Left ventricle myocardium superior (tissue), 1 donor: ENCODE results near the gene SCAMP4. TPM values are rescaled to one million over a fixed set of nuclear protein-coding genes. Genes with fewer than 3 reads are reported as not detected.

Source experiments
- ATAC-seq: fragments of 200-7000 bp; cut with Tn5 transposase; one replicate; pipeline ENCODE4 v1.9.1; 2020; ENCODE audit warnings: mild to moderate bottlenecking, moderate library complexity
- DNase-seq: peaks from one replicate; pipeline ENCODE4 v3.0.0-alpha.2; 2020
- intact Hi-C: fragments of 100-400 bp; cut with micrococcal nuclease; formaldehyde crosslinking; loops from one replicate; pipeline ENCODE4 v1.11.0; 2022
- total RNA-seq: library from RNA; stranded (reverse); fragmentation: NEBNext Ultra II Directional; extraction: Animal tissue kit (Norgen Biotek cat#: 25700); gene quantifications from one replicate; pipeline ENCODE4 v1.2.1, GENCODE V29; 2021
- donor health status: DM: no; HTN: yes; CAD: no; lungs with severe emphysema.

Gene SCAMP4
- total RNA-seq, 1 donor from 2014 or later = 16.4 TPM

- intact Hi-C loops = no loop called here
- no peak for ATAC-seq
- no peak for DNase-seq
Observed at GRCh38 chr19:1969176-1970002, 64.2 kb downstream of the SCAMP4 start.

- ATAC-seq (no peak), DNase-seq (no peak)
- intact Hi-C loops = no loop called here
Observed at GRCh38 chr19:1970003-1970805, 65.0 kb downstream of the SCAMP4 start.

GRCh38 chr19:1970806-1971502 is 65.8 kb downstream of the SCAMP4 start:
- intact Hi-C loops = no loop called here
- no peak for DNase-seq
- ATAC-seq = no peak

- ATAC-seq (no peak), DNase-seq (no peak)
- intact Hi-C loops = no loop called here
Observed at GRCh38 chr19:1974381-1975161, 69.4 kb downstream of the SCAMP4 start.

- intact Hi-C loops = no loop called here
- no peak for DNase-seq
- no peak for ATAC-seq
Observed at GRCh38 chr19:1975162-1975480, 69.9 kb downstream of the SCAMP4 start.

Other genes with a start within 250 kb of the SCAMP4 start
- not detected for gene ONECUT3, start 151.9 kb upstream of the SCAMP4 start, total RNA-seq
- 0.89 TPM for gene ATP8B3, start 93.1 kb upstream of the SCAMP4 start, total RNA-seq
- 16.0 TPM for gene REXO1, start 56.9 kb upstream of the SCAMP4 start, total RNA-seq
- gene KLF16, start 41.8 kb upstream of the SCAMP4 start, total RNA-seq = 9.8 TPM
- 64.4 TPM for gene ABHD17A, start 19.9 kb upstream of the SCAMP4 start, total RNA-seq
- 2.0 TPM for gene ADAT3, start within 50 bp of the SCAMP4 start, total RNA-seq
- gene CSNK1G2, start 35.8 kb downstream of the SCAMP4 start, total RNA-seq = 27.9 TPM
- gene BTBD2, start 110.3 kb downstream of the SCAMP4 start, total RNA-seq = 65.6 TPM
- gene MKNK2, start 145.8 kb downstream of the SCAMP4 start, total RNA-seq = 272 TPM
- gene MOB3A, start 190.9 kb downstream of the SCAMP4 start, total RNA-seq = 17.5 TPM
- gene IZUMO4, start 191.5 kb downstream of the SCAMP4 start, total RNA-seq = 1.9 TPM
- gene AP3D1, start 246.2 kb downstream of the SCAMP4 start, total RNA-seq = 78.2 TPM